HCT116 (cell line): ENCODE measurements around the gene LORICRIN. TPM values are rescaled to one million over a fixed set of nuclear protein-coding genes. Genes with fewer than 3 reads are reported as not detected.

ENCODE experiments used
- ATAC-seq: fragments of 200-7000 bp; cut with Tn5 transposase; 2 replicates; pipeline ENCODE4 v1.9.1; 2020; ENCODE audit warnings: mild to moderate bottlenecking, moderate library complexity
- BruUV-seq: library from RNA; stranded (reverse); fragments of 400-500 nt; replicated peaks from 2 replicates; lab custom pipeline; 2021; lab: Mats Ljungman, UMichigan
- CTCF ChIA-PET: fragments of 300-600 bp; sonication (Branson Sonifier 250); formaldehyde crosslinking; loops from one replicate; lab custom pipeline; 2021; ENCODE audit warnings: antibody characterized with exemption; lab: Charles Lee
- POLR2A ChIA-PET: fragments of 300-600, 350-600 bp; sonication (Branson Sonifier 250); formaldehyde crosslinking; loops from one replicate; lab custom pipeline; 2021; ENCODE audit warnings: antibody characterized with exemption; lab: Charles Lee
- RAD21 ChIA-PET, 2 experiments: fragments of 300-600 bp; sonication (Branson Sonifier 250); formaldehyde crosslinking; loops; one replicate each; lab custom pipeline; 2023; ENCODE audit warnings: low total read pairs in 2 of 2; ENCODE audit not compliant: uncharacterized antibody in 2 of 2, unreplicated experiment in 2 of 2, low non-redundant PET in 1 of 2; lab: Charles Lee
- DNase-seq: peaks from one replicate; pipeline ENCODE4 v3.0.0-alpha.2; 2010; ENCODE audit warnings: low read depth, low spot score
- H2AFZ ChIP-seq: fragments of 200-600 bp; shearing (Covaris generic), sonication (generic); 2 replicates; pipeline ENCODE4 v1.6.1; 2017; ENCODE audit warnings: low read depth, mixed run types, mixed read lengths, antibody characterized with exemption, low read length; ENCODE audit not compliant: poor library complexity, severe bottlenecking
- H3K27ac ChIP-seq: 2 replicates; pipeline ENCODE4 v1.5.1; 2012; ENCODE audit warnings: low read depth, low read length
- H3K27me3 ChIP-seq: fragments of 200-600 bp; sonication (generic); 2 replicates; pipeline ENCODE4 v1.6.1; 2016; ENCODE audit warnings: mixed run types, low read length, mixed read lengths; ENCODE audit not compliant: insufficient read depth
- H3K36me3 ChIP-seq, 2 experiments: fragments of 200-500 bp in 1 of 2; fragments of 200-600 bp in 1 of 2; sonication (Bioruptor generic) in 1 of 2; sonication (generic) in 1 of 2; 2 replicates each; pipeline versions ENCODE4 v1.5.1 to v1.6.1; 2014 to 2016; ENCODE audit warnings: low read length in 2 of 2, inconsistent platforms in 1 of 2, mixed read lengths in 1 of 2, mixed run types in 1 of 2; ENCODE audit not compliant: insufficient read depth in 2 of 2, control insufficient read depth in 1 of 2
- H3K4me1 ChIP-seq, 2 experiments: fragments of 200-600 bp in 1 of 2; sonication (generic) in 1 of 2; 2 replicates each; pipeline versions ENCODE4 v1.5.1 to v1.6.1; 2012 to 2017; ENCODE audit warnings: low read length in 2 of 2, inconsistent platforms in 1 of 2, mild to moderate bottlenecking in 1 of 2, mixed read lengths in 1 of 2, mixed run types in 1 of 2, moderate library complexity in 1 of 2; ENCODE audit not compliant: insufficient read depth in 2 of 2, control insufficient read depth in 1 of 2
- H3K4me2 ChIP-seq: fragments of 200-600 bp; sonication (generic); 2 replicates; pipeline ENCODE4 v1.6.1; 2017; ENCODE audit warnings: mixed run types, low read length, mixed read lengths
- H3K4me3 ChIP-seq, 2 experiments: fragments of 200-600 bp in 1 of 2; sonication (generic) in 1 of 2; replicated peaks in 1 of 2; 2 replicates each; pipeline ENCODE4 v1.5.1; 2011 to 2016; ENCODE audit warnings: low read length in 2 of 2, control low read depth in 1 of 2, low read depth in 1 of 2, mild to moderate bottlenecking in 1 of 2, mixed read lengths in 1 of 2, mixed run types in 1 of 2
- H3K79me2 ChIP-seq: fragments of 200-600 bp; sonication (generic); 2 replicates; pipeline ENCODE4 v1.6.1; 2017; ENCODE audit warnings: mild to moderate bottlenecking, mixed run types, low read length, moderate library complexity, mixed read lengths; ENCODE audit not compliant: insufficient read depth
- H3K9ac ChIP-seq: fragments of 200-600 bp; sonication (generic); 2 replicates; pipeline ENCODE4 v1.6.1; 2016; ENCODE audit warnings: low read length, mixed read lengths
- H3K9me2 ChIP-seq: fragments of 200-600 bp; sonication (generic), shearing (Covaris generic); 2 replicates; pipeline ENCODE4 v1.6.1; 2017; ENCODE audit warnings: mixed run types, mild to moderate bottlenecking, moderate library complexity; ENCODE audit not compliant: insufficient read depth
- H3K9me3 ChIP-seq, 2 experiments: fragments of 200-500 bp in 1 of 2; fragments of 200-600 bp in 1 of 2; sonication (Bioruptor generic) in 1 of 2; sonication (generic) in 1 of 2; 2 replicates each; pipeline ENCODE4 v1.6.1; 2014 to 2017; ENCODE audit warnings: low read length in 2 of 2, mixed read lengths in 2 of 2, inconsistent platforms in 1 of 2, low read depth in 1 of 2, mild to moderate bottlenecking in 1 of 2, mixed run types in 1 of 2, moderate library complexity in 1 of 2; ENCODE audit not compliant: control insufficient read depth in 1 of 2, insufficient read depth in 1 of 2
- H4K20me1 ChIP-seq: fragments of 200-600 bp; sonication (generic), shearing (Covaris generic); 2 replicates; pipeline ENCODE4 v1.6.1; 2017; ENCODE audit warnings: mixed run types, mild to moderate bottlenecking, moderate library complexity; ENCODE audit not compliant: insufficient read depth
- ATF3 ChIP-seq: IDR thresholded peaks from 2 replicates; pipeline ENCODE4 v1.6.1; 2012
- CBX3 ChIP-seq: IDR thresholded peaks from 2 replicates; pipeline ENCODE4 v1.6.1; 2012; ENCODE audit warnings: low read depth
- CEBPB ChIP-seq: IDR thresholded peaks from 2 replicates; pipeline ENCODE4 v1.6.1; 2012; ENCODE audit warnings: low read depth
- CTCF ChIP-seq, 3 experiments: fragments of 200-600 bp in 1 of 3; sonication (generic) in 1 of 3; IDR thresholded peaks in 2 of 3; conservative IDR thresholded peaks in 1 of 3; 2 replicates each; pipeline ENCODE4 v1.5.1; 2012 to 2017; ENCODE audit warnings: low read depth in 2 of 3, low read length in 2 of 3, antibody characterized with exemption in 1 of 3, borderline replicate concordance in 1 of 3, control low read depth in 1 of 3, mild to moderate bottlenecking in 1 of 3, mixed read lengths in 1 of 3, mixed run types in 1 of 3, moderate library complexity in 1 of 3; ENCODE audit not compliant: insufficient read depth in 1 of 3
- EGR1 ChIP-seq: IDR thresholded peaks from 2 replicates; pipeline ENCODE4 v1.6.1; 2012; ENCODE audit warnings: low read depth
- EZH2 ChIP-seq: fragments of 200-600 bp; sonication (generic); IDR thresholded peaks from 2 replicates; pipeline ENCODE4 v1.6.1; 2017; ENCODE audit warnings: antibody characterized with exemption, mixed run types
- EZH2phosphoT487 ChIP-seq: fragments of 200-600 bp; IDR thresholded peaks from 2 replicates; pipeline ENCODE4 v1.6.1; 2018; ENCODE audit warnings: antibody characterized with exemption, borderline replicate concordance
- FOSL1 ChIP-seq: IDR thresholded peaks from 2 replicates; pipeline ENCODE4 v1.6.1; 2012; ENCODE audit warnings: low read depth
- JUND ChIP-seq: IDR thresholded peaks from 2 replicates; pipeline ENCODE4 v1.6.1; 2012
- POLR2A ChIP-seq: IDR thresholded peaks from 2 replicates; pipeline ENCODE4 v1.7.0; 2011; ENCODE audit warnings: borderline replicate concordance; ENCODE audit not compliant: insufficient read depth, insufficient read length; ENCODE audit errors: extremely low read depth
- RAD21 ChIP-seq: IDR thresholded peaks from 2 replicates; pipeline ENCODE4 v1.6.1; 2012; ENCODE audit warnings: low read depth, mild to moderate bottlenecking
- REST ChIP-seq: IDR thresholded peaks from 2 replicates; pipeline ENCODE4 v1.6.1; 2012; ENCODE audit warnings: low read depth
- SIN3A ChIP-seq: IDR thresholded peaks from 2 replicates; pipeline ENCODE4 v1.6.1; 2012; ENCODE audit warnings: low read depth
- SRF ChIP-seq: IDR thresholded peaks from 2 replicates; pipeline ENCODE4 v1.6.1; 2012; ENCODE audit warnings: low read depth
- TCF7L2 ChIP-seq: IDR thresholded peaks from 2 replicates; pipeline ENCODE4 v1.7.0; 2011; ENCODE audit warnings: borderline replicate concordance, inconsistent platforms; ENCODE audit not compliant: insufficient read depth, insufficient read length; ENCODE audit errors: extremely low read depth
- YY1 ChIP-seq: IDR thresholded peaks from 2 replicates; pipeline ENCODE4 v1.6.1; 2011; ENCODE audit warnings: low read length, low read depth, moderate library complexity, mild to moderate bottlenecking; ENCODE audit not compliant: insufficient replicate concordance; ENCODE audit errors: extremely low read depth
- ZBTB33 ChIP-seq: IDR thresholded peaks from 2 replicates; pipeline ENCODE4 v1.6.1; 2011; ENCODE audit warnings: mild to moderate bottlenecking, low read length, moderate library complexity; ENCODE audit not compliant: insufficient replicate concordance; ENCODE audit errors: extremely low read depth
- ZFX ChIP-seq: fragments of 450-650 bp; IDR thresholded peaks from 2 replicates; pipeline ENCODE4 v1.6.1; 2017
- ZNF274 ChIP-seq: fragments of 200-500 bp; sonication (Bioruptor generic); IDR thresholded peaks from 2 replicates; pipeline ENCODE4 v1.6.1; 2014; ENCODE audit warnings: mild to moderate bottlenecking, low read depth, low read length, inconsistent platforms
- intact Hi-C: fragments of 100-400 bp; cut with micrococcal nuclease; formaldehyde crosslinking; loops from 2 replicates; pipeline ENCODE4 v1.10.0; 2022
- total RNA-seq: library from RNA; stranded (reverse); gene quantifications from one replicate; pipeline ENCODE4 v1.2.1, GENCODE V29; 2021; ENCODE audit not compliant: unreplicated experiment

The LORICRIN gene
- total RNA-seq, 1 experiment from 2014 or later, result not detected

GRCh38 chr1:153231363-153231762 lies 28.1 kb upstream of the LORICRIN start:
- Histone ChIP-seq H3K4me3 (no peak overlapping the region), H3K27me3 (peaks cover 8% of the 10 kb centered on the region; the same call in 1 of the 2 replicates), H3K79me2 (no peaks in the 10 kb centered on the region), H3K9me2 (no peaks in the 10 kb centered on the region), H3K4me2 (no peak overlapping the region)
- no TSS peak for BruUV-seq
- CTCF ChIA-PET, result interaction anchor here (1.2 kb wide), 1 partner anchor 10 kb away, joined by 3 read pairs; no protein-coding TSS in a partner anchor
- no peak for TF ChIP-seq RAD21
- no peak for TF ChIP-seq ZNF274
- TF ChIP-seq SRF, result no peak
- no peak for TF ChIP-seq REST
- no peak for TF ChIP-seq JUND
- TF ChIP-seq ZBTB33, result no peak
- TF ChIP-seq ZFX, result no peak
- no peak for TF ChIP-seq EZH2
- no peak for TF ChIP-seq CBX3
- TF ChIP-seq YY1, result no peak
- no peak for TF ChIP-seq ATF3
- no peak for TF ChIP-seq POLR2A
- TF ChIP-seq CTCF (IDR thresholded peaks at IDR 0.05 in 2 of 3, conservative IDR thresholded peaks at IDR 0.05 in 1 of 3; ENCODE audit: borderline replicate concordance in 1 of 3, insufficient read depth in 1 of 3, low read depth in 2 of 3, low read length in 2 of 3), result no peak
- no peak for TF ChIP-seq CEBPB
- no peak for TF ChIP-seq TCF7L2
- no peak for TF ChIP-seq EGR1
- TF ChIP-seq EZH2phosphoT487, result no peak
- TF ChIP-seq SIN3A, result no peak
- no peak for TF ChIP-seq FOSL1
- TF ChIP-seq, all 23 proteins: peak for 0
- POLR2A ChIA-PET, result no interaction called here
- no peaks in the 10 kb centered on the region for H3K9me3 ChIP-seq
- H4K20me1 ChIP-seq, result no peaks in the 10 kb centered on the region
- RAD21 ChIA-PET, result no interaction called here
- no peak overlapping the region for H2AFZ ChIP-seq
- DNase-seq (no peak), ATAC-seq (no peak)
- H3K9ac ChIP-seq, result no peak overlapping the region
- H3K4me1 ChIP-seq, result no peaks in the 10 kb centered on the region
- no peaks in the 10 kb centered on the region for H3K36me3 ChIP-seq
- H3K27ac ChIP-seq, result no peak overlapping the region
- intact Hi-C loops, result no loop called here
